Midbrain (tissue), 1 donor: ENCODE data around the gene ADAMTS17.

Experiments
- DNase-seq: peaks from one replicate; lab custom pipeline; 2025; lab: John Stamatoyannopoulos, UW

Gene ADAMTS17

DNA sequence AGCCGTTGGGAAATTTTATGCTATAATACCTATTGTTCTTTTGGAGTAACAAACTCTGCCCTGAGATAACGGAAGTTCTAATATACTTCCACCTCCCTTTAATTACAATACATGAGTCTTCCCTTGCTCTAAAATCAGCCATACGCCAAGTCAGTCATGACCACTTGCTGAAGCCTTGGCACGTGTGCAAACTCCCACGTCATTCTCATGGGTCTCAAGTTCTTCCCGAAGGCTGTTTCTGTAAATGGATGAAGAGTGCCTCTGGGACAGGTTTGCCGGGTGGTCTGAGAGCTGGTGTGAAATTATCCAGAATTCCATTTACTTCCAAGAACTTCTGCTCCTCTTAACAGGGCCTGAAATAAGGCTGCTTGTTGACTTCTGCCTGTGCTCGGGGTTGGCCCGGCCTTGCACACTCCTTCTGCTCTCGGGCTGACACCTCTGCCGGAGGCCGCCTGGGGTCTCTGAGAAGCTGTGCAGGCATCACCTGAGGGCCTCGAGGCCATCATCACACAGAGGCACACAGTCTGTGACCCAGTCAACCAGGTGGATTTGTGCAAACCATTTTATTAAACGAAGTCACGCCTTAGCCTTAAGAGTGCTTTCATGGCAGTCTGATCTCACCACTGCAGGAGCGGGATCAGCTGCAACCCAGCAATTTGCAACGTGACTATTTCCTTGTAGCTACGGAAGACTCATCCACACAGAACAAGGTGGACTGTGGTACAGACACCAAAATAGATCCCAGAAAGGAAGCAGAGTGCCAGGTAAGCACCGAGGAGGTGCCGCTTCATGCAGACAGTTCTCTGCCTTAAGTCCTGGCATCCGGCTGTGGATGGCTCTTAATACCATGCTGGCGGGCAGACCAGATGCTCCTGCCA is 120.1 kb downstream of the ADAMTS17 start:
- no peak for DNase-seq

DNA sequence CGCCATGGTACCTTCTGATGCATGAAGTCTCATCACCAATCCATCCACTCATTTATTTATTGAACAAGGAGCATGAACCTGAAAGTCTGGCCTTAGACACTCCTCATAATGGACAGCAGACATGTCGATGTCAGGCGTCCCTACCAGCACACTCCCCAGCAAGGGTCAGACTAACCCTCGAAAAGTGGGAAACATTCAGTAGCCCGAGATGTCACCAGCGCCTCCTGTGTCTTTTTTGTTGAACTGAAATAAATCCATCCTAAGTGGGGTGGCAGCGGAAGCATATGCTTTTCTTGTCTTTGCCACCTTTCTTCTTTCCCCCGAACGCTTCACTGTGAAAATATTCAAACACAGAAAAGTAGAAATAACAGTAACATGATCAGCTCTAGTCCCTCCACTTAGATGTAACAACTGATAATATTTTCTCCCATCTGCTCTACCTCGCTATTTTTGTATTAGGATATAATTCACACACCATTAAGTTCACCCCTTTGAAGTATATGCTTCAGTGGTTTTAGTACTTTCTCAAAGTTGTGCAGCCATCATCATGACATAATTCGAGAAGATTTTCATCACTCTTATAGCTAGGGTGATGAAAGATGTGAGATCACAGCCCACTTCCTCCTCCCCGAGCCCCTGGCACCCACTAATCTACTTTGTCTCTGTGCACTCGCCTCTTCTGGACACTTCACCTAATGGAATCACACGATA is 121.6 kb downstream of the ADAMTS17 start:
- no peak for DNase-seq

DNA sequence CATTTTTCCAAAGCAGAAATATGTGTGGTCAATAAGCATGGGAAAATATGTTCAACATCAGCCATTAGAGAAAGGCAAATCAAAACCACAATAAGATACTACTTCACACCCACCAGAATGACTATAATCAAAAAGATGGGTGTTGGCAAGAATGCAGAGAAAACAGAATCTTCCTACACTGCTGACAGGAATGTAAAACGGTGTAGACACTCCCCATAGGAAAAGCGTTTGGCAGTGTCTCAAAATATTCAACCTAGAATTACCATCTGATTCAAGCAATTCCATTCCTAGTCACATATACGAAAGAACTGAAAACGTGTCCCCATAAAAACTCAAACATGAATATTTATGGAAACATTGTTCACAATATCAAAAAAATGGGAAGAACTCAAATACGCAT is 123.3 kb downstream of the ADAMTS17 start:
- no peak for DNase-seq

DNA sequence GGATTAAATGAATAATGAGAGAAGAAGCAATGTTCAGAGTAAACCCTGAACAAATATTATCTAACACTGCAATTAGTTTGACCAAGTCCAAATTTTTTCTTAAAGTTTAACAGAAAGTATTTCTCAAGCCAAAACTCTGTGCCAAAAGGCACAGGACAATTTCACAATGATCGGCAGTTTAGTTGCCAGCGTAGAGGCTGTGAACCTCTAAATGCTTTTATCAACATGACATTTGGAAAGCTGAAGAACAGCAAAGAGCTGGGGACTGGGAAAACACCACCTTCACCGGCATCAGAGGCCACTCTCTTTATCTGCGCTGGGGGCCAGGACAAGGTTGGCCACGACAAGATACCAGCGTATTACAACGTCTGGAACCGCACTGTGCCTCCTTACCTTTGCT is 125.6 kb downstream of the ADAMTS17 start:
- DNase-seq, result no peak

DNA sequence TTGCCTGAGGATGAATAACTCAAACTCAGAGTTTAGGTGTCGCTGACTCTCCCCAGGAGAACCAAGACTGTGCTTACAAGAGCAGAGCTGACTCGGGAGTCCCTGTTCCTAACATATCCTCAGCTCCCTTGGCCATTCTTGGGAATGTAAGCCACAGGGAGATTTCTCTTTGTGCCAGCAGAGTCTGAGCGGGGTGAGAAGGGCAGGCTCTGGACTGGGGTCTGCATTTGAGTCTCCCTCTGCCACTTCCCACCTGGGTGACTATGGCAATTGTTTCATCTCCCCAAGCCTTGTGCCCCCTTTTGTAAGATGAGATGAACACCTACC is 126.0 kb downstream of the ADAMTS17 start:
- no peak for DNase-seq

DNA sequence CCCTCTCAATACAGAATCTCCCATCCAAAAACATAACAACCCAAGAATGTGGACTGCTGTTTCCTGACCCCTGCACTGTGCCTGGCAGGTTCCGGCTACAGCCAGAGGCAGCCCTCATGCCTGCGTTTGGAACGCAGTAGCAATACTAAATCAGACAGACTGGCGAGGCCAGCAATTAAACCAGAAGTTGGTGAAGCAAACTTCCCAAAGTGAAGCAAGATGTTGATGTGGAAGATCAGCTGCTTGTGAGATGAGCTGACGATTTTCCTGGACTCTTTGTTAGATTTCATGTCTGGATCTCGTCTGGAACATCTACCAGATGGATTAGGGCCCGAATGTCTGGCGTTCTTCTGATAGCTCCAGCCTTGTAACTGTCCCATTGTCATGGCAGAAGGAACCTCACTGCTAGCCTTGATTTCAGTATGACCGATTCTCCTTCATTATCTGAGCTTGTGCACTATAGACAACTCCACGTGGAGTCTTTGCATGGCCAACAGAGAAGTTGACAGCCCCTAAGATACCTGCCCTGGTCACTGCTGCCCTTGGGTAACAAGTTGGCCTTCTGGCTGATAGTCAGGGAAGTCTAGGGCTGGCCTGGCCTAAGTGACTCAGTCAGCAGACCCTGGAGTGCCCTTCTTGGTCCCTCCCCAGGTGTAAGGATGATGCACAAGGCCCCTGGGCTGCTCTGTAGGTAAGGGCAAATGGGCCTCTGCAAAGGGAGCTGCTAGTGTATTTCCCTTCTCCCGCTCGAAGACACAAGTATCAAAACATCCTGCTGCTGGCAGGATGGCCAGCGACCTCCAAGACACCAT is 126.5 kb downstream of the ADAMTS17 start:
- no peak for DNase-seq

DNA sequence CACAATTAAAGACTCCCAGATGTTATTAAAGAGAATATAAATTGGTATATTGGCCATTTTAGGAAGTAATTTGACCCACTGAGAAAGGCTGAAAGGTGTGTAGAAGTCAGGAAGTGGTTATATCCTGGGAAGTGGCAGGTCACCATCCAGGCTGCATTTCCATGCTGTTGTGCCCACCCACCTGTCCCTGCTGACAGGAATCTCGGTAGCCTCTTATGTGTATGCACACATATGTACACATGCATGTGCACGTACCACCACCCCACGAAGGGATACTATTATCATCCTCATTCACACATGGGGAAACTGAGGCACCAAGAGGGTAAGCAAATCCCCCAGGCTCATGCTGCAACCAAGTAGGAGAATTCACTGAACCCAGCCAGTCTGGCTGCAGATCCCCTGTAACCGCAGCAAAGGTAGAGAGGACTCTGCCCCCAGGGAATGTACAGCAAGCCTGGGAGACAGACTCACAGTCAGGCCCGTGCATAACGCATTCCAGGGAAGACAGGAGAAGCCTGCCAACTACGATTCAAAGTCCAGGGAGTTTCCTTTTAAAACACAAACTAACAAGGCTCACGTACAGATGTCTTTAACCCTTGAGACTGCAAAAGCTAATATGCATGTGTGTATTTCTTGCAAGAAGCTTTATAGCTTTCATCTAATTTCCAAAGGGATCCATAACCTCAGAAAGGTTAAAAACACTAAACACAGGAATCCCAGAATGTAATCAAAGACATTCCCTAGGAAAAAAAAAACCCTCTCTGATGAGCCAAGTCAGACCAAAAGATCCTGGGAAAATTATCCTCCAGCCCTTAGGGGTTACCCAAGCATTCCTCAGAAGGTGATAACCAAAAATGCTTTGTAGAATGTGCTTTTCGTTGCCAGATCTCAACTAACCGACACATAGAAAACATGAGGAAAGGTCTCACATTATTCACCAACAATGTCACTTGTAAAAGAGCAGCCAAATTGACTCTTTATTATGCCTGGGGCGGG is 129.6 kb downstream of the ADAMTS17 start:
- DNase-seq, result no peak

DNA sequence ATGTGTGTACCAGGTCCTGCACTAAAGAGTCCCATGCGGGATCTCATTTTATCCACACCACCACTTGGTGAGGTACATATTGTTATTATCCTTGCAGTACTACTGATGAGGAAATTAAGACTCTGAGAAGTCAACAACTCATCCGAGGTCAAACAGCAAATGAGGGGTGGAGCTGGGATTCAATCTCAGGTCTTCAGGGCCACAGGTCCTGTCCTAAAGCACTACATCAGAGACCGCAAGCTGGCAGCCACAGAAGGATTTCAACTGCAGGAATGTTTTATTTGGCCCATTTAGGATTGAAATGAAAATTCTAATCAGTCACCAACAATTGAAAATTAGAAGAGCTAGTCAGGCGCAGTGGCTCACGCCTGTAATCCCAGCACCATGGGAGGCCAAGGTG is 131.4 kb downstream of the ADAMTS17 start:
- DNase-seq, result no peak

DNA sequence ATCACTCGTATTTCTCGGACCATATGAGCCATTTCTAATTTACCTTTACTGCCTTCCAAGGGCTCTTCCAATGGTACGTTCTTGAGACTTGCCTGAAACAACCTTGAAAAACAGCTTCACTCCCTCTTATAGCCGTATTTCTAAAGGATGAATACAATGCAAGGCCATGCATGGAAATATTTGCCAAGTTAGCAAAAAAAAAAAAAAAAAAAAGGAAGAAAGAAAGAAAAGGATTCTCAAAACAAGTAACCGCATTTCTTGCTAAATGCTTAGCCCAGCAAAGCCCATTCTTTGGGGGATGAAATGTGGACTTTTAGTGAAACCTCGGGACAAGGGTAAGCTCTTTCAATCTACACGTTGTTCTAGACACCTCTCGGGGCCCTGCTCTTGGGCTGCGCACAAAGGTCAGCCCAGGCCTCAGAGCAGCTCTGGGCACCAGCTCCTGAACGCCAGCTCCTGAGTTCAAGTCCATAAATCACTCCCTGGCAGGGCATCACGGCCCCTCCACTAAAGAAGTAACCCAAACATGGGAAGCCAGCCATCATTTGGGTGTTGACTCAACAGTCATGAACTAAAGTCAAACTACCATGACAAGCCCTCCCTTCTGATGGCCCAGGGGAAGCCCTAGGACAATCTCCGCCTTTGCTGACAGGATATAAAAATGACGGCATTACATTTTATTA is 132.7 kb downstream of the ADAMTS17 start:
- DNase-seq, result no peak

DNA sequence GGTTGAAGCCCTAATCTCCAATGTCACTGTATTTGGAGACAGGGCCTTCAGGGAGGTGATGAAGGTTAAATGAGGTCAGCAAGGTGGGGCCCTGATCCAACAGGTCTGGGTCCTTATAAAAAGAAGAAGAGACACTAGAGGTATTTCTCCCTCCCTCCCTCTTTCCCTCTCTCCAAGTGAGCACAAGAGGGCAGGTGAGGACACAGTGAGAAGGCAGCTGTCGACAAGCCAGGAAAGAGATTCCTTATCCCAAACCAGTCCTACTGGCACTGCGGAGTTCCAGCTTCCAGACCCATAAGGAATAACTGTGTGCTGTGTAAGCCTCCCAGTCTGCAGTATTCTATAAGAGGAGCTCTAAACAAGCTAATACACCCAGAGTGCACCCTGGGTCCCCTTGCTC is 134.7 kb downstream of the ADAMTS17 start:
- DNase-seq, result no peak

DNA sequence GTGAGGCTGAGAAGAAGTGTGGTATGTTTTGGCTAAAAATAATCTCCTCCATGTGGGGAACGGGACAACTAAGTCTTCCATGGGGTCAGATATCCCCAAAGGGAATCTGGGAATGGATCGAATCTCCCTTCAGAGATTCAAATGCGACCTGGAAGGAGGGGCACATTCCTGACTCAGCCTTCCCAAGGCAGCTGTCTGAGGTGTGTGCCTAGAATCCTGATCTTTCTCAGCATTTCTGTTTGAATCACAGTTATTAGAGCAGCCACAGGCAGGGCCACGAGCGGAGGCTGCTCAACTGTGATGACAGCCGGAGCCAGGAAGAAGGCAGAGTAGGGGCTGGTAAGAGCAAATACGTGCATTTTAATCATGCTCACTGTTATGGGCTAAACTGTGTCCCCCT is 135.1 kb downstream of the ADAMTS17 start:
- DNase-seq, result no peak

DNA sequence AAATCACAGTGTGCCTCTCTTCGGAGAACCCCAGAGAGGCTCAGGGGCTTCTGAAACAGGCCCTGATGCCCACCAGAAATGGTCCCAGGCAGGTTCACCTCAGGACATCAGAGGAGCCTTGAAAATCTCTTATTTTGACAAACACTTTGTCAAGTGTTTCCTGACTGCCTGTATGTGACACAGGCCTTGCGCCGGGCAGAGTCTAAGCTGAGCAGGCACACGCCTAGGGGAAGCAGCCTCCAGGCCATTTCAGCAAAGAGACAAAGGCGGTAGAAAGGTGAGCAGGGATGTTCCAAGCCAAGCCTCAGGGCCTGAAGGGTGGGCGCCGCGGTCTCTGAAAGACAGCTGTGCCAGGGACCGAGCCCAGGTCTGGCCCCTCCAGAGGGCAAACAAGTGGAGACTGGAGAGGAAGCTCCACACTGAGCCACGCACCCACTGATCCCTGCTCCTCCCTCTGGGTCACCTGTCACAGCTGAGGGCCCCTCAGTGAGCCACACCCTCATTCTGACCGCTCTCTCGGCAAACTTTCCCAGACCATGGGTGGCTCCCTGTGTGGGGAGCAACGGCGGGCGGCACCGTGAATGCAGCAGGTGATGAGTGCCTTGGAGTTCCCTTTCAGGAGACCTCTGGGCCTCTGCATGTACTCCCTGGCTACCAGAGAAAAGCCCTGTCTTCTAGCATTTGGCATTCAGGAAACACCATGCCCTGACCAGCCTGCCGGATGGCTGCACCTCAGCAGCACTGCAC is 136.1 kb downstream of the ADAMTS17 start:
- no peak for DNase-seq

DNA sequence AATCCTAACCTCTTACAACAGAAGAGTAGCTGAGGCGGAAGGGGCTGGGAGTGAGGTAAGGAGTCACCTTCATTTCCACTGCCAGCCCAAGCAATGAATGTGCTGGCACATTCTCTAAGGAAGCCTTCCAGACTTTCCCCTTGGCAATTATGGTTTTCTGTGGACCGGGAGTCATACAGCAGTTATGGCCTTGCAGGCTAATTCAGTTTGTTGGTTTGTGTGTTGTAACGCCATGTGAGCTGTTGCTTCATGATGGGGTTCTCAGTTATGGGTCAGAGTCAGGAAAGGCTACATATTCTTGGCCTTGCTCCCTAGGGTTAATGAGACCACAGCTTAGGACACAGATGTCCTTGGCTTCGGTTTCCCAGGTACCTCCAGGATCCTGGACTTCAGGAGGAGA is 137.0 kb downstream of the ADAMTS17 start:
- DNase-seq, result no peak

DNA sequence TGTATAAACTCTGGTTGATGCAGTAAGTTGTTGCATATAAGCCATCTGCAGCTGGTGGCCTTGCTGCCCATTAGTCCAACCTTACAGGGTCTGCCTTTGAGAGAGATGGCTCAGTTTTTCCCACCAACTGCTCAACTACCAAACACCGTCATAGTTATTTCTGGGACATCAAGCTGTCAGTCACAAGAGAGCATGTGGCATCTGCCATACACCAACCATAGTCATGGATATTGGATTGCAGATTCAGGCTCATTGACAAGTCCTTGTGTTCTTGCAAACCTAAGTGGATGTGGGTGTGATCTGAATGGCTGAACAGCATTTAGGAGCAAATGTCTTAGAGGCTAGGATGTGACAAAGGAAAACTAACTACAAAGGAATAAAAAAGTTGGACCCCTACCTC is 137.6 kb downstream of the ADAMTS17 start:
- no peak for DNase-seq

DNA sequence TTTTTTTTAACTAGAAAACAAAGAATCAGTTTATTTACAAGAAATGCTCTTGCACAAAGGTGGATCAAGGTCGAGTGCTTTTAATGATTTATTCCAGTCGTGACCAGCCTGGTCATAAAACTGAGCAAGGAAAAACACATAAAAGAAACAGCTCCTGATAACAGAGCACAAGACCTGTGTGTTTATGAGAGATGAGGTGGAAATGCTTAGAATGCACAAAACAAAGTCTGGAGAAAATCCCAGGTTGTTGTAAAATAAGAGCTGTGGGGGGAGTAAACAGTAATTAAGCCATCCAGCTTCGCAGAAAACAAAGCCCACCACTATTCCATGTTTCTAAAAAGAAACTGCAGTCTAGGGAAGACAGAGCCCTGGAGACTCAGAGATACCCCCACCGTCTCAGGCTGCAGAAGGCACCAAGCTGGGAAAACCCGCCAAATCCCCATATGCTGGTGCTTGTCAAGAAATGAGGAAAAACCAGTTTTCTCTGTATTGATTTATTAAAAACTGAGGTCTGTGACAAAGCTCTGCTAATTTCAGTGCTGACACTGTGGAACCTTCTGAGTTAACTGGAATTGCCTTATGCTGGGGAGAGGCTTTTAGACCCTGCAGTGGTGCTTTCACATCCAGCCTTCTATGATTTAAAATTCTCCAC is 139.3 kb downstream of the ADAMTS17 start:
- DNase-seq, result no peak

DNA sequence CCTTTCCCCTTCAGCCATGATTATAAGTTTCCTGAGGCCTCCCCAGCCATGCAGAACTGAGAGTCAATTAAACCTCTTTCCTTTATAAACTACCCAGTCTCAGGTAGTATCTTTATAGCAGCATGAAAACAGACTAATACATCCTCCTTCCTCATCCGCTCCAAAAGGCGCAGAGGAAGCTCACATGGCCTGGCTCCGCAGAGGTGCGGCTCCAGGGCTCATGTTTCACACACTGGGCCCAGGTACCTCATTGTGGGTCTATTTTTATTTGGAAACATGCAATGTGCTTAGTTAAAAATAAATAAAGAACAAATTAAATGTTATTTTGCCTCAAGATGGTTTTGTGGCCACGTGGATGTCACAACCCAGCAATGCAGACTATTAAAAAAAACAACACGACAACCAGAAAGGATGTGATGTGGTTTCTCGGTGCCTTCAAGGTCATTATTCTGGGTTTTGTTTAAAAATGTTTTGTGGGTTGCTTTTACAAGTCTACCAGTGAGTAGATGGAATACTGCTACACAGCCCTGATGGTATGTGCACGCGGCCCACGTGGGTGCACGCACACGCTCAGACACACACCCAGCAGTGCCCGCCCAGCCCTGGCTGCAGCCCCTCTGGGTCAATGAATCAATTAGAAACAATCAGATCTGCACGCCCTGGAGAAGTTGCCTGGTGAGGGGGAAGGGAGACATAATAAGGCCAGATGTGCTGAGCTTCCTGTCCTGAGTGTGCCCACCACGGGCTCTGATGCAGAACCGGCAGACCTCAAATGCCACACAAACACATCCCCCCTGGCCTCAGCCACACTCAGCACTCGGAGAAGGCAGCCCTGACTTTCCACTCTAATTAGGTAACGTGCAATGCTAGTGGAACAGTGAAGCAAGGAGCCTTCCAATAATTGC is 140.1 kb downstream of the ADAMTS17 start:
- no peak for DNase-seq

DNA sequence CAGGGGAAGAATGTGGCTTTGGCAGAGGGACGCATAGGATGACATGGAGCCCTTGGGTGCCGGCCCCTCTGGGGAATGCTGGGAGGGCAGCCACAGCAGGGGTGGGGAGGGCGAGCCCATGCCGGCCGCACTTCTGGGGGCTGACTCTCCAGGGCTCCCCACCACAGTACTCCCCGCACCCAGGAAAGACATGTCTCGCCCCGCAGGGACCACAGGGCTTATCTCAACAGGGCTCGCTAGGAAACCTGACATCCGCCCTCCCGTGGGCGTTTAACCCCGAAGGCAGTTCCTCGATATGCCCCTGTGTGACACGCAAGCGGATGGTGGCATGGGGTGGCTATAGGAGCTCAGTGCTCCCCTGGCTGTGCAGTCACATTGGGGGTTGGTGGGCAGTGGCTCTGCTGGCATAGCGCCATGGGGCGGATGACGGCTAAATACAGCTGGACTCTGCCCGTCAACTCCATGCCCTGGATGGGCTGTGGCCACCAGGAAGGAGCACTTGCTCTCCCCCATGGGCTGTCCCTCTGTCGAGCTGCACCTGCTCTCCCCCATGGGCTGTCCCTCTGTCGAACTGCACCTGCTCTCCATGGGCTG is 141.4 kb downstream of the ADAMTS17 start:
- DNase-seq, result no peak

DNA sequence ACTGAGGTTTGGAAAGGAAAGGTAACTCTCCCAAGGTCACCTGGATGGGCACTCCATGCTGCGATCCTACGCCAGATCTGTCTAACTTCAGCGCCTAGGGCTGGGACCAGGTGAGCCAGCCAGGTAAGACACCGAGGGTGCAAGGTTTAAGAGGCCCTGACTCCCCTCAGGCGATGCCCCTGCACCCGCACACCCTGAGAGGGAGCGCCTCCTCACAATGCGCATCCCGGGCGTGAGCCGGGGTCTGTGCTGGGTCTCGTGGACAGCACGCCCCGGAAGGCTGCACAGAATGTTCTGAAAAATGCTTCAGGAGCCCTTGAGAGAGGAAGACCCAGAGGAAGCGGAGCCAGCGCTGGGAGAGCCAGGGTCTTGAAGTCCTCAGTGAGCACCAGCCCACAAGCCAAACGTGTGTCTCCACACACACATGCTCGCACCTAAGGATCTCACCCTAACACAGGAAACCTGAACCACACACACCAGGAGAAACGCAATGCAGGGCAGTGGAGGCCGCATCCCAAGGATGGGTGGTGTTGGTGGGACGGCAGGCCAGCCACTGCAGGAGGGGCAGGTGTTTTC is 142.0 kb downstream of the ADAMTS17 start:
- no peak for DNase-seq
